Stimulated activated CD4-positive, alpha-beta T cell treated with anti-CD3 and anti-CD28 coated beads, Interleukin-15, amount 100 ng/mL, for 24 hours (primary cell): ENCODE data around the gene PALLD.

ENCODE experiments used
- DNase-seq: peaks from one replicate; pipeline ENCODE4 v3.0.0-alpha.2; 2020

The PALLD gene

GRCh38 chr4:168841672-168842019 lies 344.8 kb downstream of the PALLD start:
- no peak for DNase-seq

- DNase-seq: no peak
Measured at GRCh38 chr4:168842186-168842585, 345.3 kb downstream of the PALLD start.

GRCh38 chr4:168843635-168844034 lies 346.8 kb downstream of the PALLD start:
- no peak for DNase-seq

- DNase-seq: no peak
Measured at GRCh38 chr4:168844353-168845049, 347.6 kb downstream of the PALLD start.

GRCh38 chr4:168845897-168846296 lies 349.0 kb downstream of the PALLD start:
- no peak for DNase-seq

GRCh38 chr4:168846414-168846813 lies 349.6 kb downstream of the PALLD start:
- no peak for DNase-seq

GRCh38 chr4:168847771-168848502 lies 351.1 kb downstream of the PALLD start:
- DNase-seq: no peak

- no peak for DNase-seq
Measured at GRCh38 chr4:168849030-168849675, 352.3 kb downstream of the PALLD start.

GRCh38 chr4:168849997-168850396 lies 353.1 kb downstream of the PALLD start:
- DNase-seq: no peak

GRCh38 chr4:168852387-168852786 lies 355.5 kb downstream of the PALLD start:
- DNase-seq: no peak

GRCh38 chr4:168852933-168853713 lies 356.3 kb downstream of the PALLD start:
- no peak for DNase-seq

- DNase-seq: no peak
Measured at GRCh38 chr4:168853770-168854169, 356.9 kb downstream of the PALLD start.

- DNase-seq: no peak
Measured at GRCh38 chr4:168854350-168854921, 357.6 kb downstream of the PALLD start.

- no peak for DNase-seq
Measured at GRCh38 chr4:168856312-168856711, 359.5 kb downstream of the PALLD start.

- no peak for DNase-seq
Measured at GRCh38 chr4:168857009-168857408, 360.2 kb downstream of the PALLD start.

- DNase-seq: no peak
Measured at GRCh38 chr4:168857546-168858314, 360.9 kb downstream of the PALLD start.

- no peak for DNase-seq
Measured at GRCh38 chr4:168859100-168859499, 362.2 kb downstream of the PALLD start.

- no peak for DNase-seq
Measured at GRCh38 chr4:168859888-168860694, 363.2 kb downstream of the PALLD start.

GRCh38 chr4:168860827-168861226 lies 364.0 kb downstream of the PALLD start:
- DNase-seq: no peak

- no peak for DNase-seq
Measured at GRCh38 chr4:168863719-168864647, 367.1 kb downstream of the PALLD start.
